Activated T-helper 17 cell treated with anti-CD3 and anti-CD28 coated beads, Interleukin-2, amount 50 U/mL, for 72 hours (primary cell): ENCODE results near the gene S100A8. TPM values are rescaled to one million over a fixed set of nuclear protein-coding genes. Genes with fewer than 3 reads are reported as not detected.

ENCODE experiments used
- ATAC-seq: fragments of 150-1000 bp; cut with Tn5 transposase; replicated peaks from 2 replicates; pipeline ENCODE4 v1.10.0; 2021; ENCODE audit warnings: mild to moderate bottlenecking, moderate library complexity
- H3K27ac Mint-ChIP-seq: one replicate; pipeline ENCODE4 v1.8.0; 2022; ENCODE audit warnings: mixed read lengths
- H3K27me3 Mint-ChIP-seq: one replicate; pipeline ENCODE4 v1.8.0; 2022; ENCODE audit warnings: mixed read lengths
- H3K36me3 Mint-ChIP-seq: one replicate; pipeline ENCODE4 v1.8.0; 2022; ENCODE audit warnings: low read depth, mild to moderate bottlenecking, mixed read lengths
- H3K4me1 Mint-ChIP-seq: one replicate; pipeline ENCODE4 v1.8.0; 2022; ENCODE audit warnings: mixed read lengths
- H3K4me3 Mint-ChIP-seq: one replicate; pipeline ENCODE4 v1.8.0; 2022; ENCODE audit warnings: mild to moderate bottlenecking, mixed read lengths
- H3K9me3 Mint-ChIP-seq: one replicate; pipeline ENCODE4 v1.8.0; 2022; ENCODE audit warnings: mixed read lengths
- total RNA-seq, 2 donors: library from RNA; stranded (reverse); gene quantifications; one replicate each; pipeline ENCODE4 v1.2.3, GENCODE V29; 2022

Gene S100A8
- total RNA-seq, 2 donors from 2014 or later, result not detected

DNA sequence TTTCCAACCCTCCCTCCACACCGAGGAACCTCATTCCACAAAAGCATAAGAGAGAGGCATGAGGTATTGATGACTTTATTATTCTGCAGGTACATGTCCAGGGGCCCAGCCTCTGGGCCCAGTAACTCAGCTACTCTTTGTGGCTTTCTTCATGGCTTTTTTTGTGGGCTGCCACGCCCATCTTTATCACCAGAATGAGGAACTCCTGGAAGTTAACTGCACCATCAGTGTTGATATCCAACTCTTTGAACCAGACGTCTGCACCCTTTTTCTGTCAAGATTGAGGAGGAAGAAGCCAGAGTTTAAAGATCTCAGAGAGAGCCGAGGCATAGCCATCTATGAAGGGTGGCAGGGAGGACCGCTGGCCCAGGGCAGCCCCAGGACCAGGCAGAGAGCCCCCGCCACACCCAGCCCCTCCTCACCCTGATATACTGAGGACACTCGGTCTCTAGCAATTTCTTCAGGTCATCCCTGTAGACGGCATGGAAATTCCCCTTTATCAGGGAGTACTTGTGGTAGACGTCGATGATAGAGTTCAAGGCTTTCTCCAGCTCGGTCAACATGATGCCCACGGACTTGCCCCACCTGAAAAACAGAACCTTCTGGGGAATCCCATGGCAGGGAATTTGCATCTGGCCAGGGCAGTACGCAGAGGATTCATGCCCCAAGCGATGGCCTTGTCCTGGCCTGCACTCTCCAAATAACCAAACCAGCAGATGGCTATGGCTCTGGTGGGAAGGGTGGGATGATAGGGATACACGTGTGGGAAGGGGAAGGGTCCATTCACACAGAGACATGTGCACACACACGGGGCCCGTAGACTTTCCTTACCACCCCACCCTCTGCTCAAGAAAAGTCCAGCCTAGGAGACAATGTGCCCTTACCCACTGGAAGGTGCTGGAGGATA, 647 bp downstream of the S100A8 start:
- Mint-ChIP-seq H3K27ac (no peak overlapping the region), H3K9me3 (no peaks in the 10 kb centered on the region), H3K4me1 (no peaks in the 10 kb centered on the region), H3K27me3 (peaks cover 15% of the 10 kb centered on the region), H3K4me3 (no peak overlapping the region), H3K36me3 (no peaks in the 10 kb centered on the region)
- no peak for ATAC-seq

DNA sequence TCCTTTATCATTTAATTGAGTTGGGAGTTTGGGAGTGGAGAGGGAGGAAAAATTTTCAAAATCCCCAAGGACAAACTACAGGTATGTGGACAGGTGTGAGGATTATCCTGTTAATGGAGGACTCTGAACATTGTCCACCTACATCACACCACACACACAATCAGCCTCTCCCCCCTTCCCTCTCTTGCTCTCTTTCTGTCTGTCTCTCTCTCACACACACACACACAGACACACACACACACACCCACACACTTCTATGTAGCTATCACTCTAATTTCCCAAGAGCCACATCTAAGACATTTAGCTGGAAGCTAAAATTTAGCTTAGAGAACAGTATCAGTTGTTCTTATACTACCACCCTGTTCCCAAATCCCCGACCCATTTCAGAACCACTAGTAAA, 1.5 kb downstream of the S100A8 start:
- no peak for ATAC-seq
- Mint-ChIP-seq H3K4me1 (no peaks in the 10 kb centered on the region), H3K36me3 (no peaks in the 10 kb centered on the region), H3K4me3 (no peak overlapping the region), H3K27me3 (peaks cover 13% of the 10 kb centered on the region), H3K9me3 (no peaks in the 10 kb centered on the region), H3K27ac (no peak overlapping the region)

- no peak overlapping the region for H3K4me3 Mint-ChIP-seq
- H3K36me3 Mint-ChIP-seq, result no peaks in the 10 kb centered on the region
- no peaks in the 10 kb centered on the region for H3K9me3 Mint-ChIP-seq
- H3K27ac Mint-ChIP-seq, result no peak overlapping the region
- ATAC-seq, result no peak
- H3K4me1 Mint-ChIP-seq, result no peaks in the 10 kb centered on the region
- peaks cover 9% of the 10 kb centered on the region for H3K27me3 Mint-ChIP-seq
These were observed 3.1 kb downstream of the S100A8 start for GRCh38 chr1:153387785-153388184.

DNA sequence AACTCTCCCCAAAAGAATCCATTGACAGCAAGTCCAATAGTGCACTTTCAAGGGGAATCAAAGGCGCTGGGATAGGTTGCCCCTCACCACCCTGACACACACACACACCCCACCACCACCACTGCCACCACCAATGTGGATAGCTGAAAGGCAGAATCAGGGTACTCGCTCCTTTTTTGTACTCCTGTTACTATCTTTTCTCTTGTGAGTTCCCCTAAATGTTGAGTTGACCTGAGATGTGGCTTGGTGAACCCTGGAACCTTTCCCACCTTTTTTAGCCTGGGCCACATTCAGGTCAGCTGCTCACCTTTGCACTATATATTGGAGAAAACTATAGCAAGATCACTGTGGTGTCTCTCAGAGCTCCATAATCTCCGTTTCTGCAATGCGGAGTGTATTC, 3.9 kb downstream of the S100A8 start:
- peaks cover 13% of the 10 kb centered on the region for H3K27me3 Mint-ChIP-seq

DNA sequence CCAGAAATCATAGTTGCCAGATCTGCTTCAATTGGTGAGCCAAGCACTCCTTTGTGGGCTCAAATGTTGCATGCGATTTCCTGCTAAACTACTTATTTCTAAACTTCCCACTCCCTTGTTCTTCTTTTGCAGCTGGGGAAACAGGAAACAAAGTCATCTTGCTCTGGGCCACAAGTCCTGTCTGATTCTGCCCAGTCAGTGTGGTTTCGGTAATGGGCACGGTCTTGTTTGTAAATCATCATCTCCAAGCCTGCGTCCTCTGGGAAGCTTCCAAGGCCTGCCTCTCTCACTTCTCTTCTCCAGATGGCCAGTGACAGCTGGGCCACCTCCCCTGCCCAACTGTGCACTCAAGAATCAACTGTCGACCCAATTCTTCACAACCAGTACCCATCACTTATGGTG, 4.4 kb downstream of the S100A8 start:
- Mint-ChIP-seq H3K27ac (peak overlapping the region; percentile 8), H3K27me3 (peaks cover 18% of the 10 kb centered on the region), H3K4me3 (no peak overlapping the region), H3K4me1 (no peaks in the 10 kb centered on the region), H3K36me3 (no peaks in the 10 kb centered on the region), H3K9me3 (peaks cover 5% of the 10 kb centered on the region)
- peak; percentile 37 for ATAC-seq

More for the DNA sequence above, 3.9 kb downstream of the S100A8 start:
- no peaks in the 10 kb centered on the region for H3K9me3 Mint-ChIP-seq
- H3K36me3 Mint-ChIP-seq, result no peaks in the 10 kb centered on the region
- no peak overlapping the region for H3K4me3 Mint-ChIP-seq
- no peak for ATAC-seq
- peak overlapping the region; percentile 8 for H3K27ac Mint-ChIP-seq
- no peaks in the 10 kb centered on the region for H3K4me1 Mint-ChIP-seq

- peaks cover 23% of the 10 kb centered on the region for H3K27me3 Mint-ChIP-seq
- no peaks in the 10 kb centered on the region for H3K36me3 Mint-ChIP-seq
- peaks cover 10% of the 10 kb centered on the region for H3K9me3 Mint-ChIP-seq
- ATAC-seq, result no peak
- H3K27ac Mint-ChIP-seq, result no peak overlapping the region
- H3K4me3 Mint-ChIP-seq, result no peak overlapping the region
- no peaks in the 10 kb centered on the region for H3K4me1 Mint-ChIP-seq
These were observed 5.8 kb downstream of the S100A8 start for GRCh38 chr1:153384958-153385580.

DNA sequence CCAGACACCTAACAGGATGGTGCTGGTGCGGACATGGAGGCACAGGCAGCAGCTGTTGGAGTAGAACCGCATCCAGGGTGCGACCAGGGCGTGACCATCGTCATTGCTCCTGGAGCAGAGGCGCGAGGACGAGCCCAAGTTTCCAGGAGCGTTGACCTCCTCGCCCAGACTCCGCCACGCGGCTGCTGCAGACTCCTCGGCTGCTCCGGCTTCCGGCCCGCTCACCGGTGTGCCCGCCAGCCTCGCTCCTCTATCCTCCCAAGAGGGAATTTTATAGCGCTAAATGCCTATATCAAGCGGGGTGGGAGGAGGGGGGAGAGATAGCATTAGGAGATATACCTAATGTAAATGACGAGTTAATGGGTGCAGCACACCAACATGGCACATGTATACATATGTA, 10.2 kb downstream of the S100A8 start:
- H3K27me3 Mint-ChIP-seq, result peaks cover 31% of the 10 kb centered on the region
- no peak for ATAC-seq
- H3K27ac Mint-ChIP-seq, result no peak overlapping the region
- H3K9me3 Mint-ChIP-seq, result peaks cover 10% of the 10 kb centered on the region
- H3K4me1 Mint-ChIP-seq, result no peaks in the 10 kb centered on the region
- no peaks in the 10 kb centered on the region for H3K36me3 Mint-ChIP-seq
- H3K4me3 Mint-ChIP-seq, result no peak overlapping the region

- H3K4me1 Mint-ChIP-seq, result no peaks in the 10 kb centered on the region
- H3K9me3 Mint-ChIP-seq, result peaks cover 10% of the 10 kb centered on the region
- H3K36me3 Mint-ChIP-seq, result no peaks in the 10 kb centered on the region
- H3K4me3 Mint-ChIP-seq, result no peak overlapping the region
- peaks cover 33% of the 10 kb centered on the region for H3K27me3 Mint-ChIP-seq
- H3K27ac Mint-ChIP-seq, result no peak overlapping the region
- no peak for ATAC-seq
These were observed 11.3 kb downstream of the S100A8 start for GRCh38 chr1:153379591-153379990.

- Mint-ChIP-seq H3K27ac (no peak within 1 kb of the TSS), H3K27me3 (peaks cover 22% of the 10 kb centered on the region), H3K36me3 (no peaks in the 10 kb centered on the region), H3K4me3 (no peak within 1 kb of the TSS), H3K4me1 (no peaks in the 10 kb centered on the region), H3K9me3 (no peaks in the 10 kb centered on the region)
- no peak for ATAC-seq
These were observed 15.4 kb downstream of the S100A8 start, which contains the start of gene S100A12 for GRCh38 chr1:153375511-153375910. Gene S100A12 (minus strand): TSS chr1:153375621. CDS start chr1:153374592, 1,029 bp downstream.

DNA sequence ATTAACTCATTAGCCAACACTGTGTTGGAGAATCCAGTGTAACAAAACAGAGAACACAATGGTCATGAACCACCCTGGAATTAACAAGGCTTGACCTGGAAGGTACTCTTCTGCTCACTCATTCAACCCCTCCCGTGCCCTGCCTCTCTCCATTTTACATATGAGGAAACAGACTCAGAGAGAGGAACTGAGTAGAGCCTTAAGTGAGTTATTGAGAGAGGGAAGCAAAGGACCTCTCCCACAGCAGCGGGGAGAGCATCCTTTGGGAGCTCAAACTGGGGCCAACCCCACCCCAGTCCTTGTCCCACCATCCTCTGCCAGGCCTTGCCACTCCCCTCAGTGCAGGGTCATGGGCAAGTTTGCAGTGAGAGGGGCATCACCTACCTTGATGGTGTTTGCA, 16.8 kb downstream of the S100A8 start:
- Mint-ChIP-seq H3K36me3 (no peaks in the 10 kb centered on the region), H3K9me3 (no peaks in the 10 kb centered on the region), H3K27ac (no peak overlapping the region), H3K4me3 (no peak overlapping the region), H3K4me1 (no peaks in the 10 kb centered on the region), H3K27me3 (peaks cover 22% of the 10 kb centered on the region)
- no peak for ATAC-seq

- Mint-ChIP-seq H3K36me3 (no peaks in the 10 kb centered on the region), H3K9me3 (no peaks in the 10 kb centered on the region), H3K27ac (no peak overlapping the region), H3K4me3 (no peak overlapping the region), H3K27me3 (peaks cover 14% of the 10 kb centered on the region), H3K4me1 (no peaks in the 10 kb centered on the region)
- ATAC-seq, result no peak
These were observed 18.3 kb downstream of the S100A8 start for GRCh38 chr1:153372571-153372970.

DNA sequence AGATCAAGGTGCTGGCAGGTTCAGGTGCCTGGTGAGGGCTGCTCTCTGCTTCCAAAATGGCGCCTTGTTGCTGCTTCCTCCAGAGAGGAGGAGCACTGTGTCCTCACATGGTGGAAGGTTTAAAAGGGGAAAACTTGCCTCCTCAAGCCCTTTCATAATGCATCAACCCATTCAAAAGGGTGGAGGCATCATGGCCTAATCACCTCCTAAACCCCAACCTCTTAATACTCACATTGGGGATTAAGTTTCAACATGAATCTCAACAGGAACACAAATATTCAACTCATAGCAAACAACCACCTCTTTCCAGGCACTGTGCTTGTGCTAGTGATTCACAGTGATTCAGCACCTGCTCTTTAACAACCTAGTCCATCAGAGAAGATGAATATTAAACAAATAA, 19.6 kb downstream of the S100A8 start:
- Mint-ChIP-seq H3K4me1 (no peaks in the 10 kb centered on the region), H3K27ac (no peak overlapping the region), H3K4me3 (no peak overlapping the region), H3K27me3 (peaks cover 8% of the 10 kb centered on the region), H3K36me3 (no peaks in the 10 kb centered on the region), H3K9me3 (no peaks in the 10 kb centered on the region)
- ATAC-seq, result no peak

GRCh38 chr1:153370146-153370545, 20.7 kb downstream of the S100A8 start:
- no peak for ATAC-seq
- Mint-ChIP-seq H3K27me3 (peaks cover 11% of the 10 kb centered on the region), H3K4me1 (no peaks in the 10 kb centered on the region), H3K36me3 (no peaks in the 10 kb centered on the region), H3K9me3 (no peaks in the 10 kb centered on the region), H3K27ac (no peak overlapping the region), H3K4me3 (no peak overlapping the region)

DNA sequence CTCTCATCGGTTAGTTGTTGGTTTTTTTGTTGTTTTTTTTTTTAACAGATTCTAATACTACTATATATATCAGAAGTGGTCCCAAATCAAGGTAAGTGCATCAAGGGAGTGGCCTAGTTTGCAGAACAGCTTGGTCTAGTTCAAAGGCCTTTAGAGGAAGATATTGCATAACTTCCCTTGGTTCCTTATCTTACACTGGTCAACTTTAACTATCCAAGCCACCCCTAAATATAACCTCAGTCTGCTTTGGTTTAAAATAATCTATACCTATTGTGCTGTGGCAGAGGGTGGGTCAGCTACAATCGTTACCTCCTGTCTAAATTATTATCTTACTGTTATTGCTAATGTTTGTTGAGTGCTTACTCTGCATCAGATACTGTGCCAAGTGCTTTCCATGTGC, 22.4 kb downstream of the S100A8 start:
- Mint-ChIP-seq H3K27ac (no peak overlapping the region), H3K27me3 (peaks cover 13% of the 10 kb centered on the region), H3K9me3 (no peaks in the 10 kb centered on the region), H3K36me3 (no peaks in the 10 kb centered on the region), H3K4me3 (no peak overlapping the region), H3K4me1 (no peaks in the 10 kb centered on the region)
- ATAC-seq, result no peak

- no peaks in the 10 kb centered on the region for H3K4me1 Mint-ChIP-seq
- ATAC-seq, result no peak
- peaks cover 18% of the 10 kb centered on the region for H3K27me3 Mint-ChIP-seq
- H3K9me3 Mint-ChIP-seq, result no peaks in the 10 kb centered on the region
- no peak overlapping the region for H3K4me3 Mint-ChIP-seq
- H3K27ac Mint-ChIP-seq, result no peak overlapping the region
- no peaks in the 10 kb centered on the region for H3K36me3 Mint-ChIP-seq
These were observed 23.8 kb downstream of the S100A8 start for GRCh38 chr1:153367090-153367489.
